ENCODE results near the gene LANCL3.

The LANCL3 gene

GRCh38 chrX:37652589-37653231 is 81.2 kb downstream of the LANCL3 start:
- no peak for TF ChIP-seq CTCF (IDR thresholded peaks at IDR 0.05; ENCODE audit: borderline replicate concordance, control extremely low read depth, extremely low read depth, insufficient read depth, missing control alignments)
- in situ Hi-C loops (cut with MboI; ENCODE audit: low sequenced_read_pairs, unreplicated experiment), result no loop called here
- DNase-seq (ENCODE audit: low spot score), result no peak

GRCh38 chrX:37653397-37654085 is 82.1 kb downstream of the LANCL3 start:
- TF ChIP-seq CTCF (IDR thresholded peaks at IDR 0.05; ENCODE audit: borderline replicate concordance, control extremely low read depth, extremely low read depth, insufficient read depth, missing control alignments), result no peak
- in situ Hi-C loops (cut with MboI; ENCODE audit: low sequenced_read_pairs, unreplicated experiment), result no loop called here
- DNase-seq (ENCODE audit: low spot score), result no peak

GRCh38 chrX:37658343-37659030 is 87.0 kb downstream of the LANCL3 start:
- no peak for TF ChIP-seq CTCF (IDR thresholded peaks at IDR 0.05; ENCODE audit: borderline replicate concordance, control extremely low read depth, extremely low read depth, insufficient read depth, missing control alignments)
- in situ Hi-C loops (cut with MboI; ENCODE audit: low sequenced_read_pairs, unreplicated experiment), result no loop called here
- no peak for DNase-seq (ENCODE audit: low spot score)

- in situ Hi-C loops (cut with MboI; ENCODE audit: low sequenced_read_pairs, unreplicated experiment), result no loop called here
- TF ChIP-seq CTCF (IDR thresholded peaks at IDR 0.05; ENCODE audit: borderline replicate concordance, control extremely low read depth, extremely low read depth, insufficient read depth, missing control alignments), result no peak
- DNase-seq (ENCODE audit: low spot score), result no peak
Observed at GRCh38 chrX:37659047-37659446, 87.6 kb downstream of the LANCL3 start.

GRCh38 chrX:37662181-37662580 is 90.7 kb downstream of the LANCL3 start:
- TF ChIP-seq CTCF (IDR thresholded peaks at IDR 0.05; ENCODE audit: borderline replicate concordance, control extremely low read depth, extremely low read depth, insufficient read depth, missing control alignments), result no peak
- in situ Hi-C loops (cut with MboI; ENCODE audit: low sequenced_read_pairs, unreplicated experiment), result no loop called here
- DNase-seq (ENCODE audit: low spot score), result no peak

GRCh38 chrX:37666516-37666915 is 95.1 kb downstream of the LANCL3 start:
- in situ Hi-C loops (cut with MboI; ENCODE audit: low sequenced_read_pairs, unreplicated experiment), result no loop called here
- DNase-seq (ENCODE audit: low spot score), result no peak
- no peak for TF ChIP-seq CTCF (IDR thresholded peaks at IDR 0.05; ENCODE audit: borderline replicate concordance, control extremely low read depth, extremely low read depth, insufficient read depth, missing control alignments)

Data from GM13976 (cell line).